GM18505 (cell line): ENCODE data around the gene CD47.

ENCODE experiments used
- ATAC-seq: cut with Tn5 transposase; IDR thresholded peaks from one replicate; pipeline ENCODE4 v1.9.1; 2021; ENCODE audit not compliant: unreplicated experiment
- POLR2A ChIP-seq: IDR thresholded peaks from 4 replicates; pipeline ENCODE4 v1.6.1; 2011; ENCODE audit warnings: borderline replicate concordance; ENCODE audit not compliant: insufficient read depth, insufficient read length; ENCODE audit errors: extremely low read depth

Gene CD47

DNA sequence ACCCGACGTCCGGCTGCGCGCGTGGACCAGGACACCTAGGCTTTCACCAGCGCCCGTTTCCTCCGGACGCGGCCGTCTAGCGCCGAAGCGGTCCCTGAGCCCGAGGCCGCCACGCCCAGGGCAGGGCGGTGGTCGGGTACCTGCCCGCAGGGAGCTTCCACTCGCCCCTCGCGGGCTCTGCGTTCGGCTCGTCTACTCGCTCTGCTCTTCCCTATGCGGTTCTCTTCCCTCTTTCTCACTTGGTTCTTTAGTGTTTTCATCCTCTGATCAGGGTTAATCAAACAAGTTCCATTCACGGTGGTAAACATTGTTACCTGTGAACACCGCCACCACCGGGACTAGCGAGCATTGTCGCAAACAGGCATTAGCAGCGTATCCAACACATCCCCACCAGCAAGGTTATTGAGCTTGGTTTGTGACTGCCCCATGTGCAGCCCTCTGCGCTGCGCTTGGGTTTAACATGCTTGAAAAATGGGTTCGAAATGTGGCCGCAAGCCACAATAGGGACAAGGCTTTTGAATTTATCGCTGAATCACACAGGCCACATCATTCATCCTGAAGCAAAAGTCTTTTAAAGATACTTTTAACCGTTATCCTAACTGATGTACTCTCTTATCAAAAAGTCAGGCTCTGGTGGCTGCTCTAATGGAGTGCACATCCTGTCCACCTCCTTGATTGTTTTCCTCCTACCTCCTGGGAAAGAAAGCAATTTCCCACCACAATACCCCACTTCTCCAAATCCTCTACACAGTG, 843 bp upstream of the CD47 start:
- TF ChIP-seq POLR2A, result no peak
- ATAC-seq, result no peak

DNA sequence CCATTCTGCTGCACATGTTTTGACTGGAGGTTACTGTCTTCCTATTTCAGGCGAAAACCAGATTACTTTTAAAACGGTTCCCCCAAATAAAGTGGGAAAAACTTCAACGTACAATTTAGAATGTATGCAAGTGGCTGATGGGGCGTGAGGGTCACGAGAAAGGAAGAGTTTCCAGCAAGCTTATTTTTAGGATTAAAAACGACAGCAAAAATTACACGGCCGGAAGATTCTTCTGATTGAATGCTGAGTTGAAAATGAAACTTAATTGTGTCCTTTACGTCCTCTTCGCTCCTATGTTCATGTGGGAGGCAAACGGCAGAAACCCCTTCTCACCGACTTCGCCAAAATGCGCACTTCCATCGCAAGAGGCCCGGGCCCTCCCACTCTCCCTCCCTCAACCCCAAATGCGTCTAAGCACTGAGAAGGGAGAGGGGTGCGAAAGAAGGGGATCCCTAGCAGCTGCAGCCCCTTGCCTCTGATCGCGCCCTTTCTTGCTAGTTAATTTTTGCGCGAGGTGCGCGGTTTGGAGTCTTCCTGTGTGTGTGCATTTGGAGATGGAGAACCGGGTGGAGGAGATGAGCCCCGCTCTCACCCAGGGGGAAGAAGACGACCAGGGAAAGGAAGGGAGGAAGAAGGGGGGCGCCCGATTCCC, 656 bp downstream of the CD47 start:
- peak; percentile 11 for ATAC-seq
- TF ChIP-seq POLR2A, result no peak

DNA sequence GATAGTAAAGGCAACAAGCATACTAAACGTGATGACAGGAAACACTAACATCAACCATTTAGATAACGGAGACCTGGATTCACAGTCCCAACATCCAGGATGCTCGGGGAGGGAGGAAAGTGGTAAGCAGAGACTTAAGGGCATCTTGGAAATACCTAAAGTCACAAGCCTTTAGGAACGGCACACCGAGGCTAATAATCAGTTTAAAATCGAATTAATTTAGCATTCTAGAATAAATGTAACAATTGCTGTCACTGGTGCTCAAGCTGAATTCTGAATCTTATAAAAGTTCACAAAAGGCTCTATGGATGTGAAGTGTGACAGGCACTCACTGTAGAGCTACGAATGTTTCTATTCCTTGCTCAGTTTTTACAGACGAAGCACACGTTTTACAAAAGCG, 1.3 kb downstream of the CD47 start:
- no peak for TF ChIP-seq POLR2A
- no peak for ATAC-seq

DNA sequence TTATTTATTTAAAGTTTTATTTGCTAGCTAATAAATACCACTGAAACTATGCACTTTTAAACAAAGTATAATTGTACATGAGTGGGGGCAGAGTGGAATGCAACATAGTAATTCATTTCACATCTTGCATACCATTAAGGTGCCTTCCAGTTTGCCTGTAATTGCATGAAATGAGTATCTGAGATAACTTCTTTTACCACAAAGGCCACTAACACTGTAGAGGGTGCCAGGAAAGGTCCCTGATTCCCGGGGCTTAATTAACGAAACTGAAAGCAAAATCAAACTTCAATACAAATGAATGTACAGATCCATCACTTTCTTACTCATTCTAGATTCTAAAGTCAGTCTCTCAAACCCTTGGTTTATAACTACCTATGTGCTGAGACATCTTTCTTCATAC, 2.1 kb downstream of the CD47 start:
- no peak for TF ChIP-seq POLR2A
- peak; percentile 28 for ATAC-seq

DNA sequence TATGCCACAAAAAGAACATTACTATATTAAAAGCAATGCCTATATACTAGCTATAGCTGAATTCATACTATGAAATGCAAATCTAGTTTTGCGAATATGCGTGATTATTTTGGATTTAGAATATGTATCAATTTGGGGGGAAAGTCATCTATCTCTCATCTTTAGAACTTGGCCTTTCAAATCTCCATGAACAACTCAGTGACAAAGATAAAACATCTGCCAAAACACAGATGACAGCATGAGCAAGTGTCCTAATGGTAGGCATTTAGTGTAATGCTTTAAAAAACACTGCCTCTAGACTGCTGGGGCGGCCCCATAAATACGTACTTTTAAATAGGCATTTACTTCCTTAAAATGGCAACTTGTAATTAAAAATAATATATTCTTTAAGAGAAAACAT, 2.7 kb downstream of the CD47 start:
- no peak for ATAC-seq
- TF ChIP-seq POLR2A, result no peak

DNA sequence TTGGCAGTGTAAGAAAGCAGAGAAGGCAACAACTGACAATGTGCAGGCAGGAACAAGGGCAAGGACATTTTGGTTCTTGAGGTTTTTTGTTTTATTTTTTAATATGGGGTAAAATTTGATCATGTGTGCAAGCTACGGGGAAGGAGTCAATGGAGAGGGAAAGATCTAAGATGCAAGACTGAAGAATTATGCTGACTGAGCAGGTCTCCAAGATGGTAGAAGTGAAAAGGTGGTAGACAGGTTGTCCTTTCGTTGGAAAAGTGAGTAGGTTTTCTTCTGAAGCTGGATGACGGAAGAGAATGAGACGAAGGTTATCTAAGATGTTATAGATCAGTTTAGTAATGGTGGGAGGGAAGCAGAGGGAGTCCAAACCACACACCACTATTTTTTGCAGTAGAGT, 4.2 kb downstream of the CD47 start:
- no peak for TF ChIP-seq POLR2A
- no peak for ATAC-seq

DNA sequence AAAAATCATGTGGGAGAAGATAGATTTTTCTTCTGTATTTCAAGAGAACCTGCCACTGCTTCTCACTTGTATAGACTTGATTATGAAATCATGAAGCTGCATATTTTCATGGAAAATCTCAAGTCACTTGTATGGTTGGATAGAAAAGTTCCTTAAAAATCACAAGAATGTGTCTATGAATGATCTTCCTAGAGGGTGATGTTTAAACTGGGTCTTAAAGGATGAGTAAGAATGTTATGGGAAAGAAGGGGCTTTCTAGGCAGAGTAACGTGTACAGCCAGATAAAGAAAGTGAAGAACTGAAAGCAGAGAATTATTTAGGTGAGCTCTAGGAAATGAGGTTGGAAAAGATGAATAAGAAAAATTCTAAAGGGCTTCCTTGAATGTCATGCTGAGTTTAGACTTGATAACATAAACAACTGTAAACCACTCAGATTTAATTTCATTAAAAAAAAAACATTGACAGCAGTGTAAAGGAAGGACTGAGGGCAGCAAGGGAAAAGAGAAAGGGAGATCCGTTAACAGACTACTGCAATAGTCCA, 5.0 kb downstream of the CD47 start:
- ATAC-seq, result no peak

DNA sequence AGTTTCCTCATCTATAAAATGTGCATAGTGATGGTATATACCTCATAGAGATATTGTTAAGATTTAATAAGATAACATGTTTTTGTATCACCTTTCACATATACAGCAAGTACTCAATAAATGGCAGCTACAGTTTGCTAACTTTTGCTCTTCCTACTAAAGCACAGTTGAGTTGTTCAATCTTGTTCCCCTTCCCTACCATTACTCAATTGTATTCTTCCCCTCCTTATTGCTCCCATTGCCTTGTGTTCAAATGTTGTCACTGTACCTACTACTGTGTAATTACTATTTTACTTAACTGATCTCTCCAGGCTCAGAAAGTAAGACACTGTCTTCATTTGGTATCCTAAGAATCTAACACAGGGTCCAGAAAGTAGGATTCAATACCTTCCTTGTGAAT, 5.5 kb downstream of the CD47 start:
- no peak for TF ChIP-seq POLR2A
- no peak for ATAC-seq

More for the DNA sequence above, 5.0 kb downstream of the CD47 start:
- no peak for TF ChIP-seq POLR2A

DNA sequence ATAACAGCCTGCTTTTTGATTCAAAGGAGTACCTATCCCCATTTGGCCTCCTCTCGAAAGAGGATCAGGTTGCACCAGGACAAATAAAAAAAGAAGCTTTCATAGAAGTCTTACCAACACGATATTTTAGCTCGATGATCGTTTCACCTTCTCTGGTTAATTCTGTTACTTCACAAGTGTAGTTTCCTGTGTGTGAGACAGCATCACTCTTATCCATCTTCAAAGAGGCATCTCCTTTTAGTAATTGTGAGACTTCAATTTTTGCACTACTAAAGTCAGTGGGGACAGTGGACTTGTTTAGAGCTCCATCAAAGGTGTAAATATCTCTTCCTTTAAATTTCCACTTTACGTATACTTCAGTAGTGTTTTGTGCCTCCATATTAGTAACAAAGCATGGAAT, 11.0 kb downstream of the CD47 start:
- ATAC-seq, result no peak
- no peak for TF ChIP-seq POLR2A

DNA sequence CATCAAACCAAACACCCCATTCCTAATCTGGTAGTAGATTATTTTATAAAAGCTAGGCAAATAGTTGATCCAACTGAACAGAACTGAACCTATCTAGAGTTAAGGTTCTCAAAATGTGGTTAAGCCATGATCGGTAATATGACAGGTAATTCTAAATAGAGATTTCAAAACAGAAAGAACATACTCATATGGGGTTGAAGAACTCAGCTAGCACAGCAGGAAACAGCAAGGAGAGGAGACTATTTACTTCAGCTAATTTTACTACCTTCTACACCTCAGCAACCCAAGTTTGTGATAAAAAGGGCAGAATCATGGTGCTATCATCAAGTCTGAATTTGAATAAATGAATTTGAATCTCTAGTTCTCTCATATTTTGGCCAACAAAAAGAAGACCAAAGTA, 11.8 kb downstream of the CD47 start:
- no peak for ATAC-seq
- TF ChIP-seq POLR2A, result no peak

DNA sequence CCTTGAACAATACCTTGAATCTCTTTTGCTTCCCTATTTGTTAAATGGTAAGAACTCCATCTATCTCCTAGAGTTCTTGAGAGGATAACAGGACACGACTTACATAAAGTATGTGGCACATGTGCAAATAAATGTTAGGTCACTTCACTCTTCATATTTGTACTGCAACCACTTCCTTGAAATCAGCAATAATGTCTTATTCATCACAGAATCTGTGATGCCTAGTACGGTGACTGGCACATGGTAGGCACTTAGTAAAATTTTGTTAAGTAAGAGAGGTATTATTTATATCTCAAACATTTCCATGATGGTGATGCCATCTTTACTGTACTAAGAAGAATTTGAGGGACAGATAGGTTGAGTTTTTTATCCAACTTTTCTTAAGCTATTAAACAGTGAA, 14.3 kb downstream of the CD47 start:
- ATAC-seq, result no peak
- no peak for TF ChIP-seq POLR2A

DNA sequence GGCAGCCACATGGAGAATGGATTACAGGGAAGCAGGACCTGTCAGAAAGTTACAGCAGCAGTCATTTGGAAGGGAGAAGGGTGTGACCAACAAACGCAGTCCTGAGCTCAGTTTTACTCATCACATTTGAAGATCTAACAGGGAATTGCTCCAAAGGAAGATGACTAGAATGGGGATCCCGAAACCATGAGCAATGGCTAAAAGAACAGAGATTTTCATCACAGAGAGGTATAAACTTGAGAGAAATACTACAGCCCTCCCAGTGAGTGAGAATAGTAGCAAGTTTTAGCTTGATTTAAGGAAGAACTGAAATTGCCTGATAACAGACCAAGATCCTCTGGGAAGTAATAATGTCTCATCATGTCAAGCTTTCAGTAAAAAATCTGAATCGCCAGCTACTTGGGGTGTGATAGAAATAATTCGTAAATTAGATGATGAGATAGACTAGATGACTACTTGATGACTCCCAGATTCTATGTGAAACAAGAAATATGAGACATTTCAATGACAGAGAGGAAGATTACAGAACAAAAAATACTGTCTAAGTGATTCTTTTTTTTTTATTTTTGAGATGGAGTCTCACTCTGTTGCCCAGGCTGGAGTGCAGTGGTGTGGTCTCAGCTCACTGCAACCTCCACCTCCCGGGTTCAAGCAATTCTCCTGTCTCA, 16.9 kb downstream of the CD47 start:
- TF ChIP-seq POLR2A, result no peak
- no peak for ATAC-seq

DNA sequence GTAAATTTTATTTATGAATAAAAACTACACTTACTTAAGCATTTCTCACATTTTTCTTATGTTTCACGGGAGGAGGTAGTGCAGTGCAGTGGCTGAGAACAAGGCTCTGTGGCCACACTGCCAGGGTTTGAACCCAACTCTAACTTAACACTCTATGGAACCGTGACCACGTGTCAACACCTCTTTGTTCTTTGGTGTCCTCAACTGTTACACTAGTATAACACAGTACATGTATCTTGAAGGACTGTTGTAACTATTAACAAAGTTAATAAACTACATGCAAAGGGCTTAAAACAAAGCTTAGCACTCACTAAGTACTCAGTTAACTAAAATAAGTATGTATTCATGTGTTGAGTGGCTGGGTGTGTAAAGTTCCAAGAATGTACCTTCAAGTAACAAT, 19.5 kb downstream of the CD47 start:
- ATAC-seq, result no peak
- no peak for TF ChIP-seq POLR2A

DNA sequence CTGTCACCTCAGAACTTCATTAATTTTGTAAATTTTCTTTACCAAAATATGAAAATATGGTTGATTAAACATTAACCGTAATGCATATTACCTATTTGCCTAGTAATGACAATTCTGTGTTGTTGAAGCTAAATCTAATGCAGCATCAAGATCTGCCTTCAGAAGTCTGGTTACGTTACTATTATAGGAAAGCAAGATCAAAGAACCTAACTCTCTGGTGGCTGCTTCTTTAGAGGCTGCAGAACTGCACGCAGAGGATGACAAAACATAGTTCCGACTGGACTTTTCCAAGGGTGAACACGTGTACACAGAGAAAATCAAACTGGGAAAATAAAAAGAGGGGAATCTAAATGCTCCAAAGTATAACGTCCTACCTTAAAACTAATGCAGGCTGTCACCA, 20.5 kb downstream of the CD47 start:
- ATAC-seq, result no peak

DNA sequence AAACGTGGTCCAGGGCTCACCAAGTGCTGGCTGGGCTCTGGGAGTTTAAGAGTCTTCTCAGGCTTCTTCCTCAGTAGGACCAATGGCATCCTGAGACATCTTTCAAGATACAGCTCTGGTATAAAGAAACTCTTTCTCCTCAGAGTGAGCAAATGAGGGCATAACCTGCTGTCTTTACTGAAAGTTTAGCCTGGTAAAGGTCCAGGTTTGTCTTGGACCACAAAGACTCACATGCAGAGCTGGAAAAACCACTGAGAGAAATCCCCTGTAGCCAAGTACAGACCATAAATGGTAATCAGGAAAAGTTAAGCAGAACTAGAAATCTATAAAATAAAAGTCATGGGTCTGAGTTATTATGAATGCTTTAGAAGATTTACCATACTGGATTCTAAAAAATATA, 23.1 kb downstream of the CD47 start:
- no peak for TF ChIP-seq POLR2A

More for the DNA sequence above, 20.5 kb downstream of the CD47 start:
- TF ChIP-seq POLR2A, result no peak

DNA sequence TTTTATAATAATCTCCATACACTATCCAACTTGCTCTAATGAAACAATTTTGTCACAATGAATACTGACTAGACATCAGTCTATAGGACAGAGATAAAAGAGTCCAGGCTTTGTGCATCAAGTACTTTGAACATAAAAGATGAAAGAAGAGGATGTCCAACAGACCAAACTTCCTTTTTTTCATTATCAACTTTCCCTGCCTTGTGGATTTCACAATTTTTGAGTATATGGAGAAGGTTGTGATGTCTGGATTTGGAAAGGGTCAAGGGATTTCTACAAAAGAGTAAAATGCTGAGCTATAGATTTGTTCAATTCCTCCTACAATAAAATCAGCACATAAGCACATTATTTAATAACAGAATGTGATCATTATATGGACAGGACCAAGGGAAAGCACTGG, 25.7 kb downstream of the CD47 start:
- no peak for TF ChIP-seq POLR2A
- no peak for ATAC-seq

More for the DNA sequence above, 23.1 kb downstream of the CD47 start:
- no peak for ATAC-seq
